Thoracic aorta (tissue), 2 donors: ENCODE measurements around the gene WWC2. TPM values are rescaled to one million over a fixed set of nuclear protein-coding genes. Genes with fewer than 3 reads are reported as not detected.

ENCODE experiments used
- ATAC-seq: fragments of 150-250 bp; one replicate; pipeline ENCODE4 v1.8.0; 2017; ENCODE audit warnings: low read depth; ENCODE audit not compliant: insufficient number of reproducible peaks, low FRiP score
- DNase-seq: peaks from one replicate; pipeline ENCODE4 v3.0.0-alpha.2; 2020; ENCODE audit warnings: low spot score
- H3K27ac ChIP-seq, 2 donors: fragments of 200-600 bp; sonication (generic); 1 replicate in 1 of 2; 2 replicates in 1 of 2; pipeline ENCODE4 v1.5.1; 2016; ENCODE audit warnings: mild to moderate bottlenecking in 2 of 2, moderate library complexity in 2 of 2
- H3K27me3 ChIP-seq: fragments of 200-600 bp; sonication (generic); replicated peaks from 2 replicates; pipeline ENCODE4 v1.6.0; 2016; ENCODE audit warnings: mild to moderate bottlenecking; ENCODE audit not compliant: insufficient read depth
- H3K36me3 ChIP-seq: fragments of 200-600 bp; sonication (generic); one replicate; pipeline ENCODE4 v1.5.1; 2016
- H3K4me1 ChIP-seq, 2 donors: fragments of 200-600 bp; sonication (generic); 1 replicate in 1 of 2; 2 replicates in 1 of 2; pipeline versions ENCODE4 v1.5.1 to v1.6.0; 2016; ENCODE audit warnings: low read depth in 2 of 2, mild to moderate bottlenecking in 1 of 2; ENCODE audit not compliant: control insufficient read depth in 1 of 2
- H3K4me3 ChIP-seq: fragments of 200-600 bp; sonication (generic); 2 replicates; pipeline ENCODE4 v1.5.1; 2016; ENCODE audit warnings: mild to moderate bottlenecking
- H3K9me3 ChIP-seq: fragments of 200-600 bp; sonication (generic); 2 replicates; pipeline ENCODE4 v1.5.1; 2016
- CTCF ChIP-seq: fragments of 200-600 bp; sonication (generic); IDR thresholded peaks from one replicate; pipeline ENCODE4 v1.5.1; 2019; ENCODE audit warnings: antibody characterized with exemption
- total RNA-seq, 2 donors: library from RNA; depleted of rRNA; stranded (reverse); fragments of >200 nt; gene quantifications; one replicate each; pipeline versions ENCODE4 v1.1.0 to v1.2.3, GENCODE V29; 2016

The WWC2 gene
- total RNA-seq, 2 donors from 2014 or later: 21.1 to 44.8 TPM

GRCh38 chr4:183096276-183096965, 2.6 kb upstream of the WWC2 start:
- Histone ChIP-seq H3K9me3 (no peaks in the 10 kb centered on the region), H3K4me3 (no peak overlapping the region), H3K27ac (no peak overlapping the region), H3K4me1 (peaks cover 10 to 22% of the 10 kb centered on the region in 2 donors), H3K27me3 (no peaks in the 10 kb centered on the region), H3K36me3 (no peaks in the 10 kb centered on the region)
- DNase-seq (no peak), ATAC-seq (no peak)
- no peak for TF ChIP-seq CTCF

GRCh38 chr4:183097231-183098018, 1.6 kb upstream of the WWC2 start:
- no peaks in the 10 kb centered on the region for H3K36me3 ChIP-seq
- ATAC-seq (no peak), DNase-seq (no peak)
- TF ChIP-seq CTCF: no peak
- H3K27me3 ChIP-seq: no peaks in the 10 kb centered on the region
- peak overlapping the region; percentile 89 for H3K4me3 ChIP-seq
- peak overlapping the region; percentile 97 to 98 for H3K27ac ChIP-seq
- peaks cover 13 to 32% of the 10 kb centered on the region in 2 donors for H3K4me1 ChIP-seq
- H3K9me3 ChIP-seq: no peaks in the 10 kb centered on the region

- ATAC-seq (peak; percentile 46), DNase-seq (no peak)
- Histone ChIP-seq H3K27me3 (no peaks in the 10 kb centered on the region), H3K4me1 (peaks cover 13 to 38% of the 10 kb centered on the region in 2 donors), H3K9me3 (no peaks in the 10 kb centered on the region), H3K36me3 (no peaks in the 10 kb centered on the region), H3K27ac (peak overlapping the region; percentile 97 to 98), H3K4me3 (peak overlapping the region; percentile 89)
- TF ChIP-seq CTCF: peak; percentile 15
Measured at GRCh38 chr4:183098019-183098722, 886 bp upstream of the WWC2 start.

- ATAC-seq (no peak), DNase-seq (no peak)
- Histone ChIP-seq H3K27me3 (no peaks in the 10 kb centered on the region), H3K27ac (peak overlapping the region; percentile 97 to 98), H3K4me3 (peak overlapping the region; percentile 89), H3K4me1 (peaks cover 13 to 38% of the 10 kb centered on the region in 2 donors), H3K36me3 (no peaks in the 10 kb centered on the region), H3K9me3 (no peaks in the 10 kb centered on the region)
- TF ChIP-seq CTCF: peak; percentile 22
Measured at GRCh38 chr4:183099537-183100297, 660 bp downstream of the WWC2 start.
